OCI-LY7 (cell line): ENCODE results near the gene NIM1K. TPM values are rescaled to one million over a fixed set of nuclear protein-coding genes. Genes with fewer than 3 reads are reported as not detected.

Source experiments
- BruUV-seq: library from RNA; stranded (reverse); fragments of 400-500 nt; replicated peaks from 2 replicates; lab custom pipeline; 2021; lab: Mats Ljungman, UMichigan
- CTCF ChIA-PET: fragments of 300-600 bp; sonication (Branson Sonifier 250); formaldehyde crosslinking; loops from one replicate; lab custom pipeline; 2022; ENCODE audit warnings: antibody characterized with exemption; ENCODE audit not compliant: unreplicated experiment; lab: Charles Lee
- POLR2A ChIA-PET: fragments of 300-600 bp; sonication (Branson Sonifier 250); formaldehyde crosslinking; loops from one replicate; lab custom pipeline; 2022; ENCODE audit warnings: antibody characterized with exemption; lab: Charles Lee
- DNase-seq: peaks from one replicate; pipeline ENCODE4 v3.0.0-alpha.2; 2015; ENCODE audit warnings: low spot score
- H2AFZ ChIP-seq: fragments of 200-600 bp; sonication (generic), shearing (Covaris generic); 2 replicates; pipeline ENCODE4 v1.6.1; 2014; ENCODE audit warnings: mild to moderate bottlenecking, antibody characterized with exemption, low read length, moderate library complexity
- H3K27ac ChIP-seq: fragments of 200-600 bp; sonication (generic); 2 replicates; pipeline ENCODE4 v1.5.1; 2014; ENCODE audit warnings: mixed run types, low read depth, mild to moderate bottlenecking, moderate library complexity, low read length, inconsistent platforms; ENCODE audit not compliant: poor library complexity, severe bottlenecking
- H3K36me3 ChIP-seq: fragments of 200-600 bp; sonication (generic); 2 replicates; pipeline ENCODE4 v1.6.1; 2014; ENCODE audit warnings: mild to moderate bottlenecking, antibody characterized with exemption, low read length, moderate library complexity, mixed read lengths; ENCODE audit not compliant: insufficient read depth
- H3K4me1 ChIP-seq: fragments of 200-600 bp; sonication (generic); 2 replicates; pipeline ENCODE4 v1.5.1; 2014; ENCODE audit warnings: mild to moderate bottlenecking, low read length; ENCODE audit not compliant: insufficient read depth, poor library complexity, severe bottlenecking
- H3K4me2 ChIP-seq: fragments of 200-600 bp; sonication (generic); 2 replicates; pipeline ENCODE4 v1.6.1; 2014; ENCODE audit warnings: mild to moderate bottlenecking, low read length
- H3K4me3 ChIP-seq: fragments of 200-600 bp; sonication (generic); 2 replicates; pipeline ENCODE4 v1.5.1; 2014; ENCODE audit warnings: mild to moderate bottlenecking, low read depth, low read length; ENCODE audit not compliant: poor library complexity, severe bottlenecking
- H3K79me2 ChIP-seq: fragments of 200-600 bp; sonication (generic); 2 replicates; pipeline ENCODE4 v1.6.1; 2016; ENCODE audit warnings: low read depth, mild to moderate bottlenecking, low read length, moderate library complexity, mixed read lengths; ENCODE audit not compliant: insufficient read depth
- H3K9me2 ChIP-seq: fragments of 200-600 bp; sonication (generic); 2 replicates; pipeline ENCODE4 v1.6.1; 2016; ENCODE audit warnings: mild to moderate bottlenecking, low read length, mixed read lengths; ENCODE audit not compliant: insufficient read depth
- H3K9me3 ChIP-seq: fragments of 200-600 bp; sonication (generic); 2 replicates; pipeline ENCODE4 v1.6.1; 2014; ENCODE audit warnings: mild to moderate bottlenecking, mixed run types, low read length, mixed read lengths
- H4K20me1 ChIP-seq: fragments of 200-600 bp; sonication (generic); 2 replicates; pipeline ENCODE4 v1.6.1; 2014; ENCODE audit warnings: mild to moderate bottlenecking, antibody characterized with exemption, low read length, moderate library complexity, mixed read lengths; ENCODE audit not compliant: insufficient read depth
- CTCF ChIP-seq: fragments of 200-600 bp; sonication (generic); conservative IDR thresholded peaks from 2 replicates; pipeline ENCODE4 v1.5.1; 2014; ENCODE audit warnings: mild to moderate bottlenecking, antibody characterized with exemption, low read length, moderate library complexity, mixed read lengths
- EZH2phosphoT487 ChIP-seq: fragments of 200-600 bp; sonication (generic); IDR thresholded peaks from 2 replicates; pipeline ENCODE4 v1.6.1; 2018; ENCODE audit warnings: low read depth, borderline replicate concordance, mild to moderate bottlenecking, mixed run types, antibody characterized with exemption, low read length, moderate library complexity, mixed read lengths
- intact Hi-C: fragments of 100-400 bp; cut with micrococcal nuclease; formaldehyde crosslinking; loops from one replicate; pipeline ENCODE4 v1.10.0; 2022; ENCODE audit not compliant: unreplicated experiment
- total RNA-seq, 2 experiments: library from RNA; depleted of rRNA in 1 of 2; stranded (reverse); fragments of >200 nt in 1 of 2; shearing (Covaris generic) in 1 of 2; gene quantifications; 2 replicates each; pipeline ENCODE4 v1.2.3, GENCODE V29; 2014 to 2022

NIM1K gene
- total RNA-seq, 2 experiments from 2014 or later = 0.41 to 0.68 TPM

GRCh38 chr5:43190755-43191603, 1.0 kb upstream of the NIM1K start:
- POLR2A ChIA-PET = no interaction called here
- no peak overlapping the region for H3K4me3 ChIP-seq
- H3K4me2 ChIP-seq = no peak overlapping the region
- H3K79me2 ChIP-seq = no peaks in the 10 kb centered on the region
- no peak for DNase-seq
- H3K9me3 ChIP-seq = no peaks in the 10 kb centered on the region
- intact Hi-C loops = no loop called here
- no peaks in the 10 kb centered on the region for H3K36me3 ChIP-seq
- no TSS peak for BruUV-seq
- no peak overlapping the region for H2AFZ ChIP-seq
- no peaks in the 10 kb centered on the region for H3K9me2 ChIP-seq
- H4K20me1 ChIP-seq = no peaks in the 10 kb centered on the region
- TF ChIP-seq CTCF (no peak), EZH2phosphoT487 (no peak)
- CTCF ChIA-PET = interaction anchor here (0.6 kb wide), 1 partner anchor 1365 kb away, joined by 3 read pairs; no protein-coding TSS in a partner anchor
- no peaks in the 10 kb centered on the region for H3K4me1 ChIP-seq
- no peak overlapping the region for H3K27ac ChIP-seq

GRCh38 chr5:43192558-43193180, 644 bp downstream of the NIM1K start:
- no peaks in the 10 kb centered on the region for H4K20me1 ChIP-seq
- no peaks in the 10 kb centered on the region for H3K79me2 ChIP-seq
- no peaks in the 10 kb centered on the region for H3K4me1 ChIP-seq
- no peaks in the 10 kb centered on the region for H3K9me2 ChIP-seq
- no peak for DNase-seq
- POLR2A ChIA-PET = interaction anchor here (0.7 kb wide), 1 partner anchor 63 kb away, joined by 3 read pairs; no protein-coding TSS in a partner anchor
- intact Hi-C loops = no loop called here
- H3K27ac ChIP-seq = no peak overlapping the region
- no peaks in the 10 kb centered on the region for H3K9me3 ChIP-seq
- TF ChIP-seq CTCF (no peak), EZH2phosphoT487 (no peak)
- no peak overlapping the region for H2AFZ ChIP-seq
- no peak overlapping the region for H3K4me2 ChIP-seq
- H3K36me3 ChIP-seq = no peaks in the 10 kb centered on the region
- no peak overlapping the region for H3K4me3 ChIP-seq
- BruUV-seq = no TSS peak
- CTCF ChIA-PET = interaction anchor here (0.6 kb wide), 1 partner anchor 418 kb away, joined by 3 read pairs; no protein-coding TSS in a partner anchor
